HG03066 (cell line): ENCODE measurements around the gene RRN3.
"Not testable (repeated sequence)": the region's sequence is repeated elsewhere in the genome, so short reads cannot be mapped to it uniquely, and the experiment has no call there.

Experiments
- ATAC-seq: cut with Tn5 transposase; IDR thresholded peaks from one replicate; pipeline ENCODE4 v1.9.1; 2021; ENCODE audit warnings: low read depth; ENCODE audit not compliant: unreplicated experiment

The RRN3 gene

GRCh38 chr16:15053904-15054303 lies 40.2 kb downstream of the RRN3 start:
- ATAC-seq, result no peak

GRCh38 chr16:15052747-15053476 lies 41.2 kb downstream of the RRN3 start:
- ATAC-seq, result no peak

GRCh38 chr16:15051387-15051951 lies 42.6 kb downstream of the RRN3 start:
- no peak for ATAC-seq

GRCh38 chr16:15050440-15050839 lies 43.6 kb downstream of the RRN3 start:
- ATAC-seq, result not testable (repeated sequence)

GRCh38 chr16:15049581-15050180 lies 44.4 kb downstream of the RRN3 start:
- no peak for ATAC-seq

- no peak for ATAC-seq
Observed at GRCh38 chr16:15046692-15047376, 47.2 kb downstream of the RRN3 start.

GRCh38 chr16:15045270-15045669 lies 48.8 kb downstream of the RRN3 start:
- not testable (repeated sequence) for ATAC-seq

GRCh38 chr16:15044286-15044685 lies 49.8 kb downstream of the RRN3 start:
- no peak for ATAC-seq

- ATAC-seq, result no peak
Observed at GRCh38 chr16:15043344-15043743, 50.7 kb downstream of the RRN3 start.

GRCh38 chr16:15041271-15042004 lies 52.6 kb downstream of the RRN3 start:
- ATAC-seq, result no peak

- ATAC-seq, result no peak
Observed at GRCh38 chr16:15038689-15039088, 55.4 kb downstream of the RRN3 start.

- no peak for ATAC-seq
Observed at GRCh38 chr16:15037745-15038144, 56.3 kb downstream of the RRN3 start.

GRCh38 chr16:15037003-15037402 lies 57.1 kb downstream of the RRN3 start:
- no peak for ATAC-seq

GRCh38 chr16:15035163-15035729 lies 58.8 kb downstream of the RRN3 start:
- no peak for ATAC-seq

- no peak for ATAC-seq
Observed at GRCh38 chr16:15034266-15035162, 59.6 kb downstream of the RRN3 start.

- ATAC-seq, result no peak
Observed at GRCh38 chr16:15033309-15033707, 60.8 kb downstream of the RRN3 start.

- no peak for ATAC-seq
Observed at GRCh38 chr16:15032547-15033308, 61.3 kb downstream of the RRN3 start.

- no peak for ATAC-seq
Observed at GRCh38 chr16:15031586-15031985, 62.5 kb downstream of the RRN3 start.

GRCh38 chr16:15031179-15031578 lies 62.9 kb downstream of the RRN3 start:
- ATAC-seq, result no peak
